Hepatocyte (in vitro differentiated cells): ENCODE data around the gene IGFBP7.

Source experiments
- CTCF ChIP-seq: fragments of 200-600 bp; sonication (generic); IDR thresholded peaks from 2 replicates; pipeline ENCODE4 v1.5.1; 2016; ENCODE audit warnings: antibody characterized with exemption, mild to moderate bottlenecking; ENCODE audit not compliant: poor library complexity
- EZH2 ChIP-seq: fragments of 200-600 bp; sonication (generic); IDR thresholded peaks from 2 replicates; pipeline ENCODE4 v1.6.1; 2016; ENCODE audit warnings: antibody characterized with exemption, mild to moderate bottlenecking, borderline replicate concordance
- EZH2phosphoT487 ChIP-seq: fragments of 200-600 bp; sonication (generic); IDR thresholded peaks from one replicate; pipeline ENCODE4 v1.6.1; 2018; ENCODE audit warnings: antibody characterized with exemption, mild to moderate bottlenecking, low read depth, moderate library complexity; ENCODE audit not compliant: unreplicated experiment, severe bottlenecking

GRCh38 chr4:57068237-57068981 lies 41.8 kb downstream of the IGFBP7 start:
- TF ChIP-seq CTCF = no peak
- TF ChIP-seq EZH2 = no peak
- TF ChIP-seq EZH2phosphoT487 = no peak
